Central memory CD8-positive, alpha-beta T cell (primary cell): Measurements from ENCODE around the gene UTP14A.

Experiments used
- ATAC-seq: fragments of 150-1000 bp; cut with Tn5 transposase; replicated peaks from 2 replicates; pipeline ENCODE4 v1.10.0; 2022; ENCODE audit warnings: mild to moderate bottlenecking, moderate FRiP score, moderate number of reproducible peaks; ENCODE audit not compliant: poor library complexity, severe bottlenecking; ENCODE audit errors: extremely low read depth
- DNase-seq, 2 donors: peaks; one replicate each; pipeline ENCODE4 v3.0.0; 2021; ENCODE audit warnings: low spot score in 2 of 2
- H3K27ac Mint-ChIP-seq: one replicate; pipeline ENCODE4 v1.8.0; 2022; ENCODE audit warnings: low read depth, mild to moderate bottlenecking, moderate library complexity, mixed read lengths
- H3K27me3 Mint-ChIP-seq: one replicate; pipeline ENCODE4 v1.8.0; 2022; ENCODE audit warnings: mixed read lengths
- H3K36me3 Mint-ChIP-seq: one replicate; pipeline ENCODE4 v1.8.0; 2022; ENCODE audit warnings: mild to moderate bottlenecking, moderate library complexity, mixed read lengths; ENCODE audit not compliant: insufficient read depth
- H3K4me1 Mint-ChIP-seq: one replicate; pipeline ENCODE4 v1.8.0; 2022; ENCODE audit warnings: mixed read lengths
- H3K4me3 Mint-ChIP-seq: one replicate; pipeline ENCODE4 v1.8.0; 2022; ENCODE audit warnings: mild to moderate bottlenecking, moderate library complexity, mixed read lengths
- H3K9me3 Mint-ChIP-seq: one replicate; pipeline ENCODE4 v1.8.0; 2022; ENCODE audit warnings: mixed read lengths

UTP14A gene

GRCh38 chrX:129932016-129932820, 26.3 kb downstream of the UTP14A start:
- no peaks in the 10 kb centered on the region for H3K4me1 Mint-ChIP-seq
- ATAC-seq, result peak; percentile 68
- no peaks in the 10 kb centered on the region for H3K27me3 Mint-ChIP-seq
- peak; percentile 20 to 30 for DNase-seq
- peaks cover 6% of the 10 kb centered on the region for H3K36me3 Mint-ChIP-seq
- H3K27ac Mint-ChIP-seq, result no peak overlapping the region
- no peaks in the 10 kb centered on the region for H3K9me3 Mint-ChIP-seq
- peak overlapping the region; percentile 77 for H3K4me3 Mint-ChIP-seq

GRCh38 chrX:129932821-129933321, 26.9 kb downstream of the UTP14A start:
- ATAC-seq (no peak), DNase-seq (no peak)
- H3K27me3 Mint-ChIP-seq, result no peaks in the 10 kb centered on the region
- no peak overlapping the region for H3K27ac Mint-ChIP-seq
- no peaks in the 10 kb centered on the region for H3K4me1 Mint-ChIP-seq
- H3K4me3 Mint-ChIP-seq, result peak overlapping the region; percentile 60
- peaks cover 5% of the 10 kb centered on the region for H3K36me3 Mint-ChIP-seq
- no peaks in the 10 kb centered on the region for H3K9me3 Mint-ChIP-seq

GRCh38 chrX:129933700-129934099, 27.7 kb downstream of the UTP14A start:
- H3K27ac Mint-ChIP-seq, result no peak overlapping the region
- H3K9me3 Mint-ChIP-seq, result no peaks in the 10 kb centered on the region
- DNase-seq (no peak), ATAC-seq (no peak)
- H3K4me3 Mint-ChIP-seq, result peak overlapping the region; percentile 60
- H3K36me3 Mint-ChIP-seq, result peaks cover 5% of the 10 kb centered on the region
- H3K27me3 Mint-ChIP-seq, result no peaks in the 10 kb centered on the region
- peaks cover 6% of the 10 kb centered on the region for H3K4me1 Mint-ChIP-seq

- DNase-seq, result no peak
- no peak for ATAC-seq
- peaks cover 6% of the 10 kb centered on the region for H3K4me1 Mint-ChIP-seq
- H3K4me3 Mint-ChIP-seq, result no peak overlapping the region
- H3K36me3 Mint-ChIP-seq, result peaks cover 5% of the 10 kb centered on the region
- no peaks in the 10 kb centered on the region for H3K27me3 Mint-ChIP-seq
- no peak overlapping the region for H3K27ac Mint-ChIP-seq
- no peaks in the 10 kb centered on the region for H3K9me3 Mint-ChIP-seq
Observed at GRCh38 chrX:129934461-129934860, 28.5 kb downstream of the UTP14A start.

GRCh38 chrX:129934952-129935351, 29.0 kb downstream of the UTP14A start:
- no peaks in the 10 kb centered on the region for H3K9me3 Mint-ChIP-seq
- ATAC-seq (no peak), DNase-seq (no peak)
- H3K4me1 Mint-ChIP-seq, result peaks cover 6% of the 10 kb centered on the region
- peaks cover 5% of the 10 kb centered on the region for H3K36me3 Mint-ChIP-seq
- H3K27me3 Mint-ChIP-seq, result no peaks in the 10 kb centered on the region
- no peak overlapping the region for H3K4me3 Mint-ChIP-seq
- no peak overlapping the region for H3K27ac Mint-ChIP-seq

GRCh38 chrX:129938081-129938480, 32.1 kb downstream of the UTP14A start:
- Mint-ChIP-seq H3K36me3 (no peaks in the 10 kb centered on the region), H3K4me1 (peaks cover 6% of the 10 kb centered on the region), H3K4me3 (no peak overlapping the region), H3K9me3 (no peaks in the 10 kb centered on the region), H3K27me3 (no peaks in the 10 kb centered on the region), H3K27ac (no peak overlapping the region)
- no peak for ATAC-seq
- no peak for DNase-seq

- no peaks in the 10 kb centered on the region for H3K27me3 Mint-ChIP-seq
- no peak overlapping the region for H3K27ac Mint-ChIP-seq
- no peak for ATAC-seq
- H3K4me1 Mint-ChIP-seq, result peaks cover 6% of the 10 kb centered on the region
- H3K4me3 Mint-ChIP-seq, result no peak overlapping the region
- DNase-seq, result no peak
- no peaks in the 10 kb centered on the region for H3K9me3 Mint-ChIP-seq
- H3K36me3 Mint-ChIP-seq, result peaks cover 3% of the 10 kb centered on the region
Observed at GRCh38 chrX:129939986-129940385, 34.0 kb downstream of the UTP14A start.

GRCh38 chrX:129940721-129941120, 34.8 kb downstream of the UTP14A start:
- no peak overlapping the region for H3K4me3 Mint-ChIP-seq
- H3K4me1 Mint-ChIP-seq, result peaks cover 6% of the 10 kb centered on the region
- H3K36me3 Mint-ChIP-seq, result peaks cover 3% of the 10 kb centered on the region
- no peaks in the 10 kb centered on the region for H3K9me3 Mint-ChIP-seq
- no peak overlapping the region for H3K27ac Mint-ChIP-seq
- no peak for DNase-seq
- ATAC-seq, result no peak
- no peaks in the 10 kb centered on the region for H3K27me3 Mint-ChIP-seq

GRCh38 chrX:129945131-129945530, 39.2 kb downstream of the UTP14A start:
- Mint-ChIP-seq H3K27ac (no peak overlapping the region), H3K36me3 (peaks cover 3% of the 10 kb centered on the region), H3K27me3 (no peaks in the 10 kb centered on the region), H3K9me3 (no peaks in the 10 kb centered on the region), H3K4me3 (no peak overlapping the region), H3K4me1 (no peaks in the 10 kb centered on the region)
- DNase-seq, result no peak
- no peak for ATAC-seq

- no peak for ATAC-seq
- H3K9me3 Mint-ChIP-seq, result no peaks in the 10 kb centered on the region
- no peaks in the 10 kb centered on the region for H3K27me3 Mint-ChIP-seq
- H3K4me3 Mint-ChIP-seq, result peak overlapping the region; percentile 81
- H3K36me3 Mint-ChIP-seq, result peaks cover 15% of the 10 kb centered on the region
- H3K4me1 Mint-ChIP-seq, result peaks cover 13% of the 10 kb centered on the region
- DNase-seq, result no peak
- peak overlapping the region; percentile 99 for H3K27ac Mint-ChIP-seq
Observed at GRCh38 chrX:129953334-129953648, 47.3 kb downstream of the UTP14A start.

GRCh38 chrX:129953881-129954280, 47.9 kb downstream of the UTP14A start:
- Mint-ChIP-seq H3K9me3 (no peaks in the 10 kb centered on the region), H3K4me1 (peaks cover 13% of the 10 kb centered on the region), H3K36me3 (peaks cover 15% of the 10 kb centered on the region), H3K27ac (no peak overlapping the region), H3K27me3 (no peaks in the 10 kb centered on the region), H3K4me3 (peak overlapping the region; percentile 81)
- DNase-seq, result no peak
- no peak for ATAC-seq

GRCh38 chrX:129954804-129955203, 48.8 kb downstream of the UTP14A start:
- Mint-ChIP-seq H3K27ac (no peak overlapping the region), H3K9me3 (no peaks in the 10 kb centered on the region), H3K27me3 (no peaks in the 10 kb centered on the region), H3K4me3 (no peak overlapping the region), H3K36me3 (peaks cover 15% of the 10 kb centered on the region), H3K4me1 (peaks cover 13% of the 10 kb centered on the region)
- DNase-seq (no peak), ATAC-seq (no peak)

GRCh38 chrX:129955682-129956081, 49.7 kb downstream of the UTP14A start:
- peaks cover 15% of the 10 kb centered on the region for H3K36me3 Mint-ChIP-seq
- peak overlapping the region; percentile 36 for H3K4me3 Mint-ChIP-seq
- peaks cover 13% of the 10 kb centered on the region for H3K4me1 Mint-ChIP-seq
- no peaks in the 10 kb centered on the region for H3K9me3 Mint-ChIP-seq
- peak overlapping the region; percentile 82 for H3K27ac Mint-ChIP-seq
- DNase-seq (no peak), ATAC-seq (no peak)
- no peaks in the 10 kb centered on the region for H3K27me3 Mint-ChIP-seq
